ENCODE data around the gene HMGXB4.
A peak's percentile ranks its signal among the peaks of the same experiment; 100 is the strongest.

HMGXB4 gene

GRCh38 chr22:35308480-35309021 is 51.3 kb downstream of the HMGXB4 start:
- TF ChIP-seq, protein P1, sequence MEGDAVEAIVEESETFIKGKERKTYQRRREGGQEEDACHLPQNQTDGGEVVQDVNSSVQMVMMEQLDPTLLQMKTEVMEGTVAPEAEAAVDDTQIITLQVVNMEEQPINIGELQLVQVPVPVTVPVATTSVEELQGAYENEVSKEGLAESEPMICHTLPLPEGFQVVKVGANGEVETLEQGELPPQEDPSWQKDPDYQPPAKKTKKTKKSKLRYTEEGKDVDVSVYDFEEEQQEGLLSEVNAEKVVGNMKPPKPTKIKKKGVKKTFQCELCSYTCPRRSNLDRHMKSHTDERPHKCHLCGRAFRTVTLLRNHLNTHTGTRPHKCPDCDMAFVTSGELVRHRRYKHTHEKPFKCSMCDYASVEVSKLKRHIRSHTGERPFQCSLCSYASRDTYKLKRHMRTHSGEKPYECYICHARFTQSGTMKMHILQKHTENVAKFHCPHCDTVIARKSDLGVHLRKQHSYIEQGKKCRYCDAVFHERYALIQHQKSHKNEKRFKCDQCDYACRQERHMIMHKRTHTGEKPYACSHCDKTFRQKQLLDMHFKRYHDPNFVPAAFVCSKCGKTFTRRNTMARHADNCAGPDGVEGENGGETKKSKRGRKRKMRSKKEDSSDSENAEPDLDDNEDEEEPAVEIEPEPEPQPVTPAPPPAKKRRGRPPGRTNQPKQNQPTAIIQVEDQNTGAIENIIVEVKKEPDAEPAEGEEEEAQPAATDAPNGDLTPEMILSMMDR (IDR thresholded peaks at IDR 0.05; ENCODE audit: low read depth, low read length, missing control alignments), result no peak
- peak; percentile 78 for DNase-seq (ENCODE audit: low read depth)
- no peak overlapping the region for H3K4me3 ChIP-seq (ENCODE audit: low read depth, low read length)

DNA sequence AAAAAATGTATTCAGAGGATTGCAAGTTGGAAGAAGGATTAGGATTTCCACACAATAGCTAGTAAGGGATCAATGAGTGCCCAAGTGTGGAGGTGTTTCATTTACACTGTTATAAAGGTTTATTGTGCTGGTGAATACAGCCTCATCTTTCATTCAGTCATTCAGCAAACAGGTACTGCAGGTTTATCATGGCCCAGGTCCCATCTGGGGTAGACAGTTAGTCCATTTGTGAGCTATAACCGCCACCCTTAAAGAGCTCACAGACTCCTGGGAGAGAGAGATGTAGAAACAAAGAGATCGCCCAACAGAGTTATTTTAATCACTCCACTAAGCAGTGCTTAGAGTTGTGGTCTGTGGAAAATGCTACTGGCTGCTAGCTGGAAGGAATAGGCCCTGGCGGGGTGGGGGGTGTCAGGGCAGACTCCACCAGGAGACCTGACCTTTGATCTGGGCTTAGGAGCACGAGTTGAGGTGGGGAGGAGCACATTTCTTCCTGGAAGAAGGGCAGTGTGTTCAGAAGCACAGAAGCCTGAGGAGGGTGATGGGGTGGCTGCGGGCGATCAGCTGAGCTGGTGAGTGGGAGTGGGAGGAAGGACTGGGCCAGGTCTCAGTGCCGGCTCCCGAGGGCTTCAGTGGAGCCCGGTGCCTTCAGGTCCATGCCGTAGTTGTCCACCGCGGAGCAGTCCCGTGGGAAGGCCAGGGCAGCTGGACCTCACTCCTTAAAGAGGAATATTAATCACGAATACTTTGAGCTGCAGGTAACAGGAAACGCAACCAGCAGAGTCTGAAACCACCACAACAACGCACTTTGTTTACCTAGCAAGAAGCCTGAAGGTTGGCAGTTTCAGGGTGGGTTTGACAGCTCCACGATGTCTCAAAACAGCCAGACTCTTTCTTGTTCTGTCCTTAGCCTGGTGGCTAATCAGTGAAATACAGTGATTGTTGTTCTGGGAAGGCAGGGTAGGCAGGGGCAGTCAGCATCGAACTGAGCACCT is 53.6 kb downstream of the HMGXB4 start:
- TF ChIP-seq, protein P1 (IDR thresholded peaks at IDR 0.05; ENCODE audit: low read depth, low read length, missing control alignments), result peak; percentile 27
- no peak overlapping the region for H3K4me3 ChIP-seq (ENCODE audit: low read depth, low read length)
- peak; percentile 35 for DNase-seq (ENCODE audit: low read depth)

DNA sequence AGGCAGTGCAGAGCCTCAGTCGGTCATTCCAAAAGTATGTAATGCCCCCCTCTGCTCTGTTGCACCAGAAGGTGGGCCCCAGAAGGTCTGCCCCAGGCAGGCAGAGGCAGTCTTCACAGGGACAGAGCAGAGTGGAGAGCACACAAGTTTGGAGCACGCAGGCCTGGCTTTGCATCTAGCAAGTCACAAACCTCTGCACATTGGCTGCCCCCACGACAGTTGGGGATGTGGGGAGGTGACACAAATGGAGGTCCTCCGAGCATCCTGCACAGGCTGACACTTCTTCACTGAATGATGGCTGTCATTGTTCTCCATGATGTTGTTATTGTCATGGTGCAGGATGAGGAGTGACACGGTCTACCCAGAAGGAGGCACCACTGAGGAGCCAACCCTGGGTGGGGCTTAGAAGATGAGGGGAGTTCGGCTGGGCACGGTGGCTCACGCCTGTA is 54.3 kb downstream of the HMGXB4 start:
- no peak for DNase-seq (ENCODE audit: low read depth)
- no peak overlapping the region for H3K4me3 ChIP-seq (ENCODE audit: low read depth, low read length)
- TF ChIP-seq, protein P1 (IDR thresholded peaks at IDR 0.05; ENCODE audit: low read depth, low read length, missing control alignments), result no peak

DNA sequence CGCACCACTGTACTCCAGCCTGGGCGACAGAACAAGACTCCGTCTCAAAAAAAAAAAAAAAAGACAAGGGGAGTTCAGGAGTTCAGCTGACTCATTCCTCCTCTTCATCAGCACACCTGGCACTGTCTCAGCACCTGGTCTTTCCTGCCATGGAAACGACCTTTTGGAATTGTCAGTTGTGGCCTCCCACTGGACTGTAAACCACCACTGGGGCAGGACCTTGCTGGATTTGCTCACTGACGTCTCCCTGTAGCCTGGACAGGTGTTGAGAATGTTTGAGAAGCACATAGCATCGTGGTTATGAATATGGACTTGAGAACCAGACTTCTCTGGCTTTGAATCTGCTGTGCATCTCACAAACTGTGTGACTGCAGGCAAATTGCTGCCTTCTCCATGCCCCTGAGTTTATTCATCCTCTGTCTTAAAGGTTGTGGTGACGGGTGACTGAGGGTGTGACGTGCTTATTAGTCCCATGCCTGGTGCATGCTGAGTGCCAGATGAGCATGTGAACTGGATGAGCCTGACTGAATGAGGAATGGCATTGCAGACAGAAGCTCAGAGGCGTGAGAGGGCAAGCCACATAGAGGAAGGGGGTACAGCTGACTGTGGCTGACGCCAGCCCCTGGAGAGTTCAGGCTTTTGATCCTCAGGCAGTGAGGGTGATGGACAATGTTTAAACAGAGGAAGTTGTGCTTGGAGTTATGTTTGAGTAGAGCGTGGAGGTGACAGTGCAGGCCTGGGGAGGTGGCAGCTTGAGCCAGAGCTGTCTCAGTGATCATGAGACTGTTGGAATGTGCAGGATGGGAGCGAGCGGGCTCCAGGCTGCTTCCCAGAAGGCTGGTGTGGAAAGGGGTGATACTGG is 55.1 kb downstream of the HMGXB4 start:
- TF ChIP-seq, protein P1 (IDR thresholded peaks at IDR 0.05; ENCODE audit: low read depth, low read length, missing control alignments), result no peak
- no peak overlapping the region for H3K4me3 ChIP-seq (ENCODE audit: low read depth, low read length)
- DNase-seq (ENCODE audit: low read depth), result no peak

DNA sequence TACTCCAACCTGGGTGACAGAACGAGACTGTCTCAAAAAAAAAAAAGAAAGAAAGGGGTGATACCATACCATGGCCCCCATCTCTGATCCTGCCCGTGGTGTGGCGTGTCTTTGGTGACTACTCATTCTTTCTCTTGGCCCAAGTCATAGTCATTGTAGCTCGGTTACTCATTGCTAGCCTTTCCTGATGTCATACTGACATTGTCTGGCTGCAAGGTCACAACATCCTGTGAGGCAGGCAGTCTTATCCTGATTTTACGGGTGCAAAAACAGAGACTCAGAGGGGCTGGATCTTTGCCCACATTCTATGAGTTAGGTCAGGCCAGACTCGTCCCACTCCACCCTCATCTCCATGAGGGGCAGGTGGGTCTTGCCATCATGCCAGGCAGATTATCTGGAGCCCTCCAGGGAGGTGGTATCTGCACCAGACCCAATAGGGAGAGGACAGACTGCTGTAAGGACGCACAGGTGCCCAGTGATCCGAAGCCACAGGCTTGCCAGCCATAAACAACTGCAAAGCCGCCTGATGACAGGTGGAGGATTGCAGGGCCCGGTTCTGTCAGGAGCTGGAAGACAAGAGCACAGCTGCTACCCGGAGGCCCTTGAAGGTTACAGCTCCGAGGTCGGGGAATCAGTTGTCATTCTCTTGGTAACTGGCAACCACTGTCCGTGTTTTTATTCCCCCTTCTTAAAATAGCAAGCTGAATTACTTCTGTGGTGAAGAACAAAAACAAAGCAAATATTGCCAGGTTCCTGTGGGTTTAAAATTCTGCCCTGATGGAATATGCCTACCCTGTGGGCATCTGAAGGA is 56.2 kb downstream of the HMGXB4 start:
- no peak for DNase-seq (ENCODE audit: low read depth)
- H3K4me3 ChIP-seq (ENCODE audit: low read depth, low read length), result no peak overlapping the region
- TF ChIP-seq, protein P1 (IDR thresholded peaks at IDR 0.05; ENCODE audit: low read depth, low read length, missing control alignments), result no peak

All from GM12864 (cell line).